ENCODE results near the gene GATAD2A. TPM values are rescaled to one million over a fixed set of nuclear protein-coding genes. Genes with fewer than 3 reads are reported as not detected.

GATAD2A gene
- total RNA-seq, 1 experiment from 2014 or later = 99.6 TPM

DNA sequence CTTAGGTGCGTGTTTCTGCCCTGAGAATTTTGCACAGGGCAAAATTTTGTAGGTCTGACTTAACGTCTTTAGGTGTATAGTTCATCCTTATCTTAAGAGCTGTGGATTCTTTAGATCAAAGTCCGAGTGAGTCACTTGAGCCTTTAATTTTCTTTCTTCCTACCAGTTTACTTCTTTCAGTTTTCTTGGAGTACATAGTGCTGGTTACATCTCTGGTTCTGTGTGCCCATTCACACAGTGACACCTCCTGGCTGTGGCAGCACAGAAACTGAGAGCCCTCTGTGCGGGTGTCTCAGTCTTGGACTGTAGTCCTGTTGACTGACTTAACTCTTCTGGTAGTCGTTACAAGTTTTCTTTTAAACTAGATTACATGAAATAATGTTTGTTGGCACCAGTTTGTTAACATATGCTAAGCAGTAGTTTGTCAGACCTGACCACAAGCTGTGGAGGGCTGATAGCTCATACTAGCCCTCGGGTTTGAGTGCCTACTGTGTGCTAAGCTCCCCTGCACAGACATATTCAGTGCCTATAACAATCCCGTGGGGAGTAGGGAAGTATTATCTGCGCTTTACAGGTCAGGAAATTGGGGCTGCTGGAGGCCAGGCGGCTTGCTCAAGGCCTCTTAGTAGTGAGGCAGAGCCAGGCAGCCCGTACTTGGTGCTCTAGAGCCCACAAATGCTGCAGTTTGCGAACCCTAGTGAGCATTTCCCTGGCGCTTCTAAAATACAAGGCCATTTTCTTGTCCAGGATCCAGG lies 1.6 kb downstream of the GATAD2A start:
- peak overlapping the region; percentile 74 for H3K27ac ChIP-seq (ENCODE audit: low read length)
- H3K4me1 ChIP-seq (ENCODE audit: control insufficient read depth, insufficient read depth, low read length) = peaks cover 32% of the 10 kb centered on the region
- H3K4me3 ChIP-seq (ENCODE audit: low read depth in 2 of 2, low read length in 2 of 2) = peak overlapping the region; percentile 59 to 71
- in situ Hi-C loops (cut with HindIII; ENCODE audit: low pct_unique_long_range_greater_than_20kb, low sequenced_read_pairs) (no loop called here), intact Hi-C loops (cut with micrococcal nuclease; ENCODE audit: unreplicated experiment) (no loop called here)
- ChIA-PET CTCF (interaction anchor here (0.9 kb wide), 1 partner anchor 26 kb away, joined by 3 read pairs; no protein-coding TSS in a partner anchor), POLR2A (no interaction called here)
- peaks cover 2% of the 10 kb centered on the region; the same call in 1 of the 2 replicates for H3K36me3 ChIP-seq (ENCODE audit: control insufficient read depth, insufficient read depth, low read length)
- ATAC-seq = peak; percentile 59
- H3K27me3 ChIP-seq (ENCODE audit: control insufficient read depth, insufficient read depth, low read length) = no peaks in the 10 kb centered on the region
- no peak for DNase-seq (ENCODE audit: low read depth, low spot score)
- no peaks in the 10 kb centered on the region for H3K9me3 ChIP-seq (ENCODE audit: control insufficient read depth, insufficient read depth, low read depth, low read length)
- no TSS peak for BruUV-seq (replicated peaks)
- TF ChIP-seq CTCF (IDR thresholded peaks at IDR 0.05) (peak; percentile 63; the same call in 1 of the 2 replicates), TCF7L2 (IDR thresholded peaks at IDR 0.05; ENCODE audit: low read depth, low read length) (no peak), SIN3A (IDR thresholded peaks at IDR 0.05; ENCODE audit: borderline replicate concordance, insufficient read depth, low read depth, low read length) (no peak)

DNA sequence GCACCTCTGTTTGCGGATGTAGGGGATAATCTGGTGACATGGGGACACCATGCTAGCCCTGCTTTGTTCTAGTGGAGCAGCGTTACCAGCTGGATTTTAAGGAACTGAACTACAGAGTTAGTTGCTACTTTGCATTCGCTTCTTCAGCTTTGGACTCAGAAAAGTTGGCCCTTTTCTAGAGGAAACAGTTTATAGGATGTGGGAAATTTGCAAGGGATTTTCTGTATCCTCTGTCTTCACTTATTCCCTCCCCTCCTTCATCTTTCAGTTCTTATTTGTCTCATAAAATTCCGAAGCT lies 2.1 kb downstream of the GATAD2A start:
- DNase-seq (ENCODE audit: low read depth, low spot score) = no peak
- BruUV-seq (replicated peaks) = no TSS peak
- H3K36me3 ChIP-seq (ENCODE audit: control insufficient read depth, insufficient read depth, low read length) = peaks cover 2% of the 10 kb centered on the region; the same call in 1 of the 2 replicates
- ATAC-seq = no peak
- TF ChIP-seq CTCF (IDR thresholded peaks at IDR 0.05) (no peak), TCF7L2 (IDR thresholded peaks at IDR 0.05; ENCODE audit: low read depth, low read length) (no peak), POLR2AphosphoS5 (IDR thresholded peaks at IDR 0.05; ENCODE audit: low read depth, low read length) (no peak), SIN3A (IDR thresholded peaks at IDR 0.05; ENCODE audit: borderline replicate concordance, insufficient read depth, low read depth, low read length) (no peak)
- TF ChIP-seq, protein P1, sequence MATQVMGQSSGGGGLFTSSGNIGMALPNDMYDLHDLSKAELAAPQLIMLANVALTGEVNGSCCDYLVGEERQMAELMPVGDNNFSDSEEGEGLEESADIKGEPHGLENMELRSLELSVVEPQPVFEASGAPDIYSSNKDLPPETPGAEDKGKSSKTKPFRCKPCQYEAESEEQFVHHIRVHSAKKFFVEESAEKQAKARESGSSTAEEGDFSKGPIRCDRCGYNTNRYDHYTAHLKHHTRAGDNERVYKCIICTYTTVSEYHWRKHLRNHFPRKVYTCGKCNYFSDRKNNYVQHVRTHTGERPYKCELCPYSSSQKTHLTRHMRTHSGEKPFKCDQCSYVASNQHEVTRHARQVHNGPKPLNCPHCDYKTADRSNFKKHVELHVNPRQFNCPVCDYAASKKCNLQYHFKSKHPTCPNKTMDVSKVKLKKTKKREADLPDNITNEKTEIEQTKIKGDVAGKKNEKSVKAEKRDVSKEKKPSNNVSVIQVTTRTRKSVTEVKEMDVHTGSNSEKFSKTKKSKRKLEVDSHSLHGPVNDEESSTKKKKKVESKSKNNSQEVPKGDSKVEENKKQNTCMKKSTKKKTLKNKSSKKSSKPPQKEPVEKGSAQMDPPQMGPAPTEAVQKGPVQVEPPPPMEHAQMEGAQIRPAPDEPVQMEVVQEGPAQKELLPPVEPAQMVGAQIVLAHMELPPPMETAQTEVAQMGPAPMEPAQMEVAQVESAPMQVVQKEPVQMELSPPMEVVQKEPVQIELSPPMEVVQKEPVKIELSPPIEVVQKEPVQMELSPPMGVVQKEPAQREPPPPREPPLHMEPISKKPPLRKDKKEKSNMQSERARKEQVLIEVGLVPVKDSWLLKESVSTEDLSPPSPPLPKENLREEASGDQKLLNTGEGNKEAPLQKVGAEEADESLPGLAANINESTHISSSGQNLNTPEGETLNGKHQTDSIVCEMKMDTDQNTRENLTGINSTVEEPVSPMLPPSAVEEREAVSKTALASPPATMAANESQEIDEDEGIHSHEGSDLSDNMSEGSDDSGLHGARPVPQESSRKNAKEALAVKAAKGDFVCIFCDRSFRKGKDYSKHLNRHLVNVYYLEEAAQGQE (IDR thresholded peaks at IDR 0.05; ENCODE audit: insufficient read depth in 1 of 2, low read depth in 2 of 2, low read length in 1 of 2) = no peak
- H3K27ac ChIP-seq (ENCODE audit: low read length) = no peak overlapping the region
- in situ Hi-C loops (cut with HindIII; ENCODE audit: low pct_unique_long_range_greater_than_20kb, low sequenced_read_pairs) (no loop called here), intact Hi-C loops (cut with micrococcal nuclease; ENCODE audit: unreplicated experiment) (no loop called here)
- peaks cover 32% of the 10 kb centered on the region for H3K4me1 ChIP-seq (ENCODE audit: control insufficient read depth, insufficient read depth, low read length)
- ChIA-PET POLR2A (interaction anchor here (0.7 kb wide), 1 partner anchor 22 kb away, joined by 3 read pairs; no protein-coding TSS in a partner anchor), CTCF (interaction anchor here (0.5 to 0.9 kb wide), 2 partner anchors 25 to 38 kb away, joined by 3 to 8 read pairs; no protein-coding TSS in a partner anchor)
- H3K27me3 ChIP-seq (ENCODE audit: control insufficient read depth, insufficient read depth, low read length) = no peaks in the 10 kb centered on the region
- no peak overlapping the region; a peak in 1 of 4 replicates for H3K4me3 ChIP-seq (ENCODE audit: low read depth in 2 of 2, low read length in 2 of 2)
- H3K9me3 ChIP-seq (ENCODE audit: control insufficient read depth, insufficient read depth, low read depth, low read length) = no peaks in the 10 kb centered on the region

Data from Panc1 (cell line).